Ishikawa (cell line): ENCODE measurements around the gene SHQ1.

Experiments used
- CEBPB ChIP-seq: IDR thresholded peaks from 2 replicates; pipeline ENCODE4 v1.6.1; 2012
- CREB1 ChIP-seq: IDR thresholded peaks from 2 replicates; pipeline ENCODE4 v1.6.1; 2012; ENCODE audit warnings: low read depth
- EGR1 ChIP-seq: IDR thresholded peaks from 2 replicates; pipeline ENCODE4 v1.6.1; 2012
- FOXM1 ChIP-seq: IDR thresholded peaks from 2 replicates; pipeline ENCODE4 v1.6.1; 2012; ENCODE audit warnings: low read depth, borderline replicate concordance
- MAX ChIP-seq: IDR thresholded peaks from 2 replicates; pipeline ENCODE4 v1.6.1; 2012
- RAD21 ChIP-seq: IDR thresholded peaks from 2 replicates; pipeline ENCODE4 v1.6.1; 2012; ENCODE audit warnings: low read depth
- REST ChIP-seq: IDR thresholded peaks from 2 replicates; pipeline ENCODE4 v1.6.1; 2012; ENCODE audit warnings: low read depth, mild to moderate bottlenecking
- TAF1 ChIP-seq: IDR thresholded peaks from 2 replicates; pipeline ENCODE4 v1.6.1; 2012; ENCODE audit warnings: low read depth, mild to moderate bottlenecking

- TF ChIP-seq RAD21 (no peak), EGR1 (no peak), FOXM1 (no peak), TAF1 (no peak), REST (no peak), MAX (no peak), CEBPB (no peak), CREB1 (no peak)
These were observed 9.2 kb downstream of the SHQ1 start for GRCh38 chr3:72839057-72839456.
